Esophagus squamous epithelium (tissue), 5 donors: ENCODE results near the gene AMBN. TPM values are rescaled to one million over a fixed set of nuclear protein-coding genes. Genes with fewer than 3 reads are reported as not detected.

ENCODE experiments used
- DNase-seq: peaks from one replicate; lab custom pipeline; 2025; lab: John Stamatoyannopoulos, UW
- H3K27ac ChIP-seq, 4 donors: fragments of 200-600 bp; sonication (generic); one replicate each; pipeline ENCODE4 v1.5.1; 2016 to 2019; ENCODE audit warnings: mild to moderate bottlenecking in 1 of 4
- H3K27me3 ChIP-seq, 4 donors: fragments of 200-600 bp; sonication (generic); 1 replicate in 3 of 4; 2 replicates in 1 of 4; pipeline versions ENCODE4 v1.5.1 to v1.6.0; 2017 to 2021; ENCODE audit warnings: antibody characterized with exemption in 1 of 4
- H3K36me3 ChIP-seq, 3 donors: fragments of 200-600 bp; sonication (generic); one replicate each; pipeline ENCODE4 v1.5.1; 2016 to 2019
- H3K4me1 ChIP-seq, 3 donors: fragments of 200-600 bp; sonication (generic); one replicate each; pipeline ENCODE4 v1.5.1; 2017 to 2019
- H3K4me3 ChIP-seq, 4 donors: fragments of 200-600 bp; sonication (generic); 1 replicate in 3 of 4; 2 replicates in 1 of 4; pipeline ENCODE4 v1.5.1; 2016 to 2019; ENCODE audit warnings: mild to moderate bottlenecking in 2 of 4, moderate library complexity in 1 of 4
- H3K9me3 ChIP-seq, 3 donors: fragments of 200-600 bp; sonication (generic); one replicate each; pipeline ENCODE4 v1.5.1; 2016 to 2019
- CTCF ChIP-seq, 6 experiments: fragments of 450-650 bp in 4 of 6; fragments of 200-600 bp in 2 of 6; sonication (generic) in 2 of 6; IDR thresholded peaks; one replicate each; pipeline ENCODE4 v1.5.1; 2016 to 2019; ENCODE audit warnings: antibody characterized with exemption in 6 of 6, mild to moderate bottlenecking in 4 of 6, moderate library complexity in 4 of 6
- POLR2A ChIP-seq, 4 donors: fragments of 450-650 bp; IDR thresholded peaks; one replicate each; pipeline ENCODE4 v1.6.1; 2017; ENCODE audit warnings: antibody characterized with exemption in 4 of 4, mild to moderate bottlenecking in 4 of 4, moderate library complexity in 3 of 4
- WGBS, 2 donors: methylation state at CpG; one replicate each; pipeline ENCODE4 v1.1.5; 2018; 5-methylcytosine and 5-hydroxymethylcytosine counted together
- intact Hi-C: fragments of 100-400 bp; cut with DNase I; formaldehyde crosslinking; loops from one replicate; pipeline ENCODE4 v1.15.0; 2022
- total RNA-seq, 4 donors: library from RNA; depleted of rRNA; stranded (reverse); fragments of >200 nt; gene quantifications; one replicate each; pipeline ENCODE4 v1.1.0, GENCODE V29; 2016
- donor health status: DM: yes; HTN: yes; CAD: no.

The AMBN gene
- not detected for total RNA-seq

- no peaks in the 10 kb centered on the region for H3K4me1 ChIP-seq
- 56 to 89% methylated on average over 5 of the region's 5 CpGs for WGBS, 2 donors
- no peaks in the 10 kb centered on the region for H3K27me3 ChIP-seq
- H3K4me3 ChIP-seq: no peak within 1 kb of the TSS
- no peak within 1 kb of the TSS for H3K27ac ChIP-seq
- no peak for DNase-seq
- no peak for TF ChIP-seq POLR2A (IDR thresholded peaks at IDR 0.05)
- TF ChIP-seq CTCF (IDR thresholded peaks at IDR 0.05): no peak
- H3K9me3 ChIP-seq: no peaks in the 10 kb centered on the region
- intact Hi-C loops: no loop called here
- no peaks in the 10 kb centered on the region for H3K36me3 ChIP-seq
These were observed at the start of gene AMBN for GRCh38 chr4:70591955-70592582. AMBN (plus strand) TSS chr4:70592256; CDS start chr4:70592359, 103 bp downstream.

GRCh38 chr4:70544279-70544868, 47.7 kb upstream of the AMBN start:
- intact Hi-C loops: no loop called here
- DNase-seq: no peak

GRCh38 chr4:70556856-70557255, 35.2 kb upstream of the AMBN start:
- H3K4me3 ChIP-seq: no peak overlapping the region
- H3K4me1 ChIP-seq: no peaks in the 10 kb centered on the region
- no peak overlapping the region for H3K27ac ChIP-seq
- no peaks in the 10 kb centered on the region for H3K9me3 ChIP-seq
- H3K36me3 ChIP-seq: no peaks in the 10 kb centered on the region
- H3K27me3 ChIP-seq: no peaks in the 10 kb centered on the region
- TF ChIP-seq CTCF (IDR thresholded peaks at IDR 0.05): no peak
- no peak for TF ChIP-seq POLR2A (IDR thresholded peaks at IDR 0.05)
- DNase-seq: no peak
- WGBS, 2 donors: 67 to 93% methylated on average over 1 of the region's 1 CpG
- intact Hi-C loops: no loop called here

More at GRCh38 chr4:70544279-70544868, 47.7 kb upstream of the AMBN start:
- Histone ChIP-seq H3K27ac (no peak overlapping the region), H3K4me3 (no peak overlapping the region), H3K9me3 (no peaks in the 10 kb centered on the region), H3K4me1 (no peaks in the 10 kb centered on the region), H3K27me3 (peaks cover 0 to 9% (median 0%) of the 10 kb centered on the region in 4 donors), H3K36me3 (no peaks in the 10 kb centered on the region)
- TF ChIP-seq CTCF (IDR thresholded peaks at IDR 0.05) (peak in 4 of 6 experiments; percentile 7 to 54 (median 38)), POLR2A (IDR thresholded peaks at IDR 0.05) (no peak)

- no peaks in the 10 kb centered on the region for H3K36me3 ChIP-seq
- H3K4me3 ChIP-seq: no peak overlapping the region
- no peaks in the 10 kb centered on the region for H3K9me3 ChIP-seq
- WGBS, 2 donors: 15 to 20% methylated on average over 2 of the region's 2 CpGs
- TF ChIP-seq CTCF (IDR thresholded peaks at IDR 0.05) (peak in 5 of 6 experiments; percentile 52 to 71 (median 58)), POLR2A (IDR thresholded peaks at IDR 0.05) (no peak)
- H3K27me3 ChIP-seq: no peaks in the 10 kb centered on the region
- no peaks in the 10 kb centered on the region for H3K4me1 ChIP-seq
- H3K27ac ChIP-seq: no peak overlapping the region
- intact Hi-C loops: no loop called here
- DNase-seq: no peak
These were observed 32.7 kb upstream of the AMBN start for GRCh38 chr4:70559211-70559830.

GRCh38 chr4:70559924-70560323, 32.1 kb upstream of the AMBN start:
- H3K4me3 ChIP-seq: no peak overlapping the region
- H3K9me3 ChIP-seq: no peaks in the 10 kb centered on the region
- TF ChIP-seq CTCF (IDR thresholded peaks at IDR 0.05) (no peak), POLR2A (IDR thresholded peaks at IDR 0.05) (no peak)
- no peaks in the 10 kb centered on the region for H3K36me3 ChIP-seq
- intact Hi-C loops: no loop called here
- no peaks in the 10 kb centered on the region for H3K4me1 ChIP-seq
- 76 to 94% methylated on average over 1 of the region's 1 CpG for WGBS, 2 donors
- no peak overlapping the region for H3K27ac ChIP-seq
- H3K27me3 ChIP-seq: no peaks in the 10 kb centered on the region
- DNase-seq: no peak
